H1 (cell line): ENCODE measurements around the gene GRIFIN. TPM values are rescaled to one million over a fixed set of nuclear protein-coding genes. Genes with fewer than 3 reads are reported as not detected.

Experiments
- CTCF ChIA-PET: fragments of 300-600 bp; sonication (Branson Sonifier 250); formaldehyde crosslinking; loops from one replicate; lab custom pipeline; 2021; ENCODE audit not compliant: partially characterized antibody; lab: Charles Lee
- POLR2A ChIA-PET: fragments of 300-600 bp; sonication (Branson Sonifier 250); formaldehyde crosslinking; loops from one replicate; lab custom pipeline; 2021; ENCODE audit warnings: inconsistent platforms; ENCODE audit not compliant: partially characterized antibody; lab: Charles Lee
- DNase-seq, 2 experiments: peaks; one replicate each; pipeline versions ENCODE4 v3.0.0 to v3.0.0-alpha.2; 2010 to 2022; ENCODE audit warnings: low spot score in 2 of 2, low read depth in 1 of 2, mixed read lengths in 1 of 2
- FAIRE-seq: peaks from 2 replicates; lab custom pipeline; 2011; peaks lifted over from hg19 to GRCh38; lab: Jason Lieb, UNC
- H2AFZ ChIP-seq: 2 replicates; pipeline ENCODE4 v1.8.1; 2012; ENCODE audit warnings: low read length, inconsistent platforms
- H2AK5ac ChIP-seq: 2 replicates; pipeline ENCODE4 v1.6.1; 2013; ENCODE audit warnings: low read depth, low read length
- H2BK120ac ChIP-seq: replicated peaks from 2 replicates; pipeline ENCODE3; 2013; ENCODE audit warnings: low read depth, low read length, inconsistent platforms
- H2BK12ac ChIP-seq: 2 replicates; pipeline ENCODE4 v1.6.1; 2013; ENCODE audit warnings: low read depth, low read length
- H2BK15ac ChIP-seq: 2 replicates; pipeline ENCODE4 v1.6.1; 2013; ENCODE audit warnings: low read length
- H2BK20ac ChIP-seq: 2 replicates; pipeline ENCODE4 v1.6.1; 2013; ENCODE audit warnings: low read length
- H2BK5ac ChIP-seq: 2 replicates; pipeline ENCODE4 v1.6.1; 2013; ENCODE audit warnings: low read depth, low read length
- H3K14ac ChIP-seq: 2 replicates; pipeline ENCODE4 v1.6.1; 2013; ENCODE audit warnings: inconsistent platforms; ENCODE audit not compliant: insufficient read length
- H3K18ac ChIP-seq: 2 replicates; pipeline ENCODE4 v1.6.1; 2013; ENCODE audit warnings: low read length; ENCODE audit errors: extremely low read depth
- H3K23ac ChIP-seq: 2 replicates; pipeline ENCODE4 v1.6.1; 2013; ENCODE audit warnings: inconsistent platforms; ENCODE audit not compliant: insufficient read length
- H3K23me2 ChIP-seq: 2 replicates; pipeline ENCODE4 v1.6.1; 2013; ENCODE audit warnings: low read depth, low read length
- H3K27ac ChIP-seq: 2 replicates; pipeline ENCODE4 v1.6.1; 2011; ENCODE audit warnings: low read depth, low read length, inconsistent platforms
- H3K27me3 ChIP-seq, 4 experiments: replicated peaks in 1 of 4; 1 replicate in 1 of 4; 2 replicates in 3 of 4; pipeline versions ENCODE4 v1.6.1 to v1.8.1; 2011 to 2013; ENCODE audit warnings: low read length in 3 of 4, mild to moderate bottlenecking in 3 of 4, inconsistent platforms in 2 of 4, mixed read lengths in 2 of 4, moderate library complexity in 1 of 4; ENCODE audit not compliant: control insufficient read depth in 3 of 4, insufficient read depth in 3 of 4; ENCODE audit errors: extremely low read depth in 1 of 4
- H3K36me3 ChIP-seq, 4 experiments: 2 replicates each; pipeline versions ENCODE4 v1.6.1 to v1.8.1; 2011 to 2013; ENCODE audit warnings: mild to moderate bottlenecking in 4 of 4, low read length in 3 of 4, moderate library complexity in 2 of 4, control low read depth in 1 of 4, inconsistent platforms in 1 of 4; ENCODE audit not compliant: insufficient read depth in 4 of 4, control insufficient read depth in 2 of 4
- H3K4ac ChIP-seq: replicated peaks from 2 replicates; pipeline ENCODE3; 2013; ENCODE audit warnings: low read length, low read depth, mixed read lengths, inconsistent platforms; ENCODE audit not compliant: insufficient read length
- H3K4me1 ChIP-seq, 4 experiments: replicated peaks in 1 of 4; 1 replicate in 1 of 4; 2 replicates in 3 of 4; pipeline versions ENCODE4 v1.6.1 to v1.8.1; 2011 to 2013; ENCODE audit warnings: low read length in 3 of 4, inconsistent platforms in 2 of 4, mixed read lengths in 1 of 4; ENCODE audit not compliant: insufficient read depth in 4 of 4, control insufficient read depth in 3 of 4
- H3K4me2 ChIP-seq, 2 experiments: 2 replicates each; pipeline versions ENCODE4 v1.6.1 to v1.8.1; 2011 to 2013; ENCODE audit warnings: low read depth in 2 of 2, low read length in 2 of 2, control low read depth in 1 of 2, inconsistent platforms in 1 of 2, mild to moderate bottlenecking in 1 of 2; ENCODE audit not compliant: insufficient read depth in 1 of 2
- H3K4me3 ChIP-seq, 4 experiments: fragments of 200-600, 300-600 bp in 1 of 4; sonication (generic), shearing (Covaris generic), sonication (Bioruptor Twin) in 1 of 4; 2 replicates each; pipeline versions ENCODE4 v1.5.1 to v1.8.1; 2011 to 2016; ENCODE audit warnings: low read length in 4 of 4, low read depth in 3 of 4, control low read depth in 2 of 4, inconsistent platforms in 2 of 4, mild to moderate bottlenecking in 2 of 4, mixed read lengths in 1 of 4, moderate library complexity in 1 of 4; ENCODE audit not compliant: insufficient read depth in 2 of 4; ENCODE audit errors: extremely low read depth in 1 of 4
- H3K56ac ChIP-seq: replicated peaks from 2 replicates; pipeline ENCODE3; 2013; ENCODE audit warnings: low read depth, mild to moderate bottlenecking, mixed read lengths, low read length, inconsistent platforms; ENCODE audit not compliant: insufficient read length
- H3K79me1 ChIP-seq: 2 replicates; pipeline ENCODE4 v1.6.1; 2013; ENCODE audit warnings: low read depth, low read length, control low read depth
- H3K79me2 ChIP-seq, 2 experiments: 2 replicates each; pipeline versions ENCODE4 v1.6.1 to v1.8.1; 2012 to 2013; ENCODE audit warnings: low read length in 2 of 2, mild to moderate bottlenecking in 2 of 2, inconsistent platforms in 1 of 2; ENCODE audit not compliant: insufficient read depth in 2 of 2, control insufficient read depth in 1 of 2
- H3K9ac ChIP-seq, 4 experiments: replicated peaks in 1 of 4; 1 replicate in 1 of 4; 2 replicates in 3 of 4; pipeline versions ENCODE4 v1.6.1 to v1.8.1; 2011 to 2013; ENCODE audit warnings: low read depth in 3 of 4, low read length in 3 of 4, control low read depth in 2 of 4, mild to moderate bottlenecking in 2 of 4, moderate library complexity in 2 of 4, inconsistent platforms in 1 of 4; ENCODE audit errors: extremely low read depth in 1 of 4
- H3K9me3 ChIP-seq, 2 experiments: 2 replicates each; pipeline versions ENCODE4 v1.6.1 to v1.8.1; 2012 to 2013; ENCODE audit warnings: mild to moderate bottlenecking in 2 of 2, moderate library complexity in 2 of 2, control low read depth in 1 of 2, inconsistent platforms in 1 of 2, low read depth in 1 of 2, low read length in 1 of 2, mixed read lengths in 1 of 2; ENCODE audit not compliant: insufficient read depth in 2 of 2
- H4K20me1 ChIP-seq, 2 experiments: replicated peaks in 1 of 2; 2 replicates each; pipeline versions ENCODE3 to v1.8.1; 2011 to 2013; ENCODE audit warnings: inconsistent platforms in 2 of 2, low read length in 2 of 2, mild to moderate bottlenecking in 1 of 2; ENCODE audit not compliant: insufficient read depth in 2 of 2, control insufficient read depth in 1 of 2
- H4K5ac ChIP-seq: 2 replicates; pipeline ENCODE4 v1.6.1; 2013; ENCODE audit warnings: low read length, low read depth, mixed read lengths, inconsistent platforms; ENCODE audit not compliant: insufficient read length
- H4K8ac ChIP-seq: 2 replicates; pipeline ENCODE4 v1.8.0; 2013; ENCODE audit warnings: mild to moderate bottlenecking, moderate library complexity, low read length, inconsistent platforms; ENCODE audit not compliant: insufficient read depth; ENCODE audit errors: extremely low read depth
- H4K91ac ChIP-seq: replicated peaks from 2 replicates; pipeline ENCODE3; 2013; ENCODE audit warnings: low read length, mixed read lengths, inconsistent platforms; ENCODE audit not compliant: insufficient read length
- RXRA ChIP-seq: IDR thresholded peaks from 2 replicates; pipeline ENCODE4 v1.6.1; 2011; ENCODE audit warnings: low read depth, mild to moderate bottlenecking, low read length, moderate library complexity; ENCODE audit not compliant: insufficient read depth
- ZNF274 ChIP-seq: IDR thresholded peaks from 2 replicates; pipeline ENCODE4 v1.7.0; 2012; ENCODE audit warnings: low read length, borderline replicate concordance; ENCODE audit errors: extremely low read depth
- WGBS, 2 experiments: shearing (Covaris generic) in 1 of 2; methylation state at CpG; one replicate each; pipeline versions ENCODE4 v1.1.6 to v1.1.7; 2013 to 2015; ENCODE audit warnings: low lambda C conversion rate in 2 of 2, mixed read lengths in 2 of 2, inconsistent platforms in 1 of 2, low coverage in 1 of 2, missing lambda C conversion rate in 1 of 2; ENCODE audit not compliant: insufficient replicate concordance in 2 of 2, insufficient coverage in 1 of 2, insufficient read length in 1 of 2; ENCODE audit errors: extremely low coverage in 1 of 2, missing lambda C conversion rate in 1 of 2; 5-methylcytosine and 5-hydroxymethylcytosine counted together
- polyA plus RNA-seq, 7 experiments: library from polyadenylated mRNA; depleted of rRNA in 3 of 7; stranded (reverse) in 5 of 7; unstranded in 2 of 7; fragments of >200 nt in 5 of 7; fragments of 200-250 nt in 2 of 7; gene quantifications; 1 replicate in 5 of 7; 2 replicates in 1 of 7; 4 replicates in 1 of 7; pipeline versions ENCODE4 v1.2.1 to v1.2.3, GENCODE V29; 2011 to 2013; ENCODE audit warnings: missing spikeins in 2 of 7, mixed read lengths in 2 of 7
- total RNA-seq: library from RNA; stranded (reverse); fragmentation: NEBNext Ultra II Directional; extraction: Animal tissue kit (Norgen Biotek cat#: 25700); gene quantifications from 2 replicates; pipeline ENCODE4 v1.2.1, GENCODE V29; 2021
- TF ChIP-seq, protein P1 (sequence below), 3 experiments: IDR thresholded peaks; 1 replicate in 2 of 3; 2 replicates in 1 of 3; pipeline versions ENCODE4 v1.5.1 to v1.6.1; 2011; ENCODE audit warnings: low read length in 3 of 3, mild to moderate bottlenecking in 3 of 3, inconsistent platforms in 2 of 3, low read depth in 1 of 3, moderate library complexity in 1 of 3; ENCODE audit not compliant: insufficient read depth in 1 of 3; ENCODE audit errors: control extremely low read depth in 1 of 3

GRIFIN gene
- total and polyA plus RNA-seq, 2 of the 8 experiments (the other 6 are each of a cell fraction or from before 2014, with no cell fraction given): not detected

DNA sequence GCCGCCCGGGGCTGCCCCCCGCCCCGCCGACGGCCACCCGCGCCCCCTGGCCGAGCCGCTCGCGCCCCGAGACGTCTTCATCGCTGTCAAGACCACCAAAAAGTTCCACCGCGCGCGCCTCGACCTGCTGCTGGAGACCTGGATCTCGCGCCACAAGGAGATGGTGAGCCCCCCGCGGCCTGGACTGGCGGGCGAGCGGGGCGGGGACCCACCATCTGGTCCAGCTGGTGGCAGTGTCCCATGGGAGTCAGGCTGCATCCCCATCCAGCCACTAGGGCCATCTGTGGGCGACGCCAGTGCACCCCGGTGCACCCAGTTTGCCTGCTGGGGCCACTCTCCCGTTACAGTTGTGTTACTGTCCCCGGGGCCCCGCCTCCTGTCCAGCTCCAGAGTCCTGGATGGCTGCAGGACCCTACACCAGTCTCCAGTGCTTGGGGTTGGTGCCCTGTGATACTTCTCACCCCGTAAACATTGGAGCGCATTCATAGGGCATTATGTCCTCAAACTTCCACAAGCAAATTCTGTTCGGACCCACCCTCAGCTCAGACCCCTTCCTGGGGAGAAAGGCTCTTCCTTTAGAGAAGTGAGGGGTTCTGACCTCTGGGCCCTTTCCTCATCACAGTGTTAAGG lies 44.0 kb upstream of the GRIFIN start:
- Histone ChIP-seq H3K4me2 (peak overlapping the region; percentile 85 to 88), H3K23ac (no peak overlapping the region), H4K20me1 (peaks cover 14 to 22% of the 10 kb centered on the region in 2 experiments), H2BK5ac (no peak overlapping the region), H3K79me1 (no peaks in the 10 kb centered on the region; the same call in 1 of the 2 replicates), H3K4me1 (peaks cover 3 to 62% (median 53%) of the 10 kb centered on the region in 4 experiments), H3K4me3 (peak overlapping the region; percentile 56 to 73 (median 65)), H3K18ac (no peak overlapping the region), H4K8ac (no peak overlapping the region), H4K5ac (no peak overlapping the region), H3K23me2 (peaks cover 21% of the 10 kb centered on the region), H3K36me3 (peaks cover 0 to 2% (median under 1%) of the 10 kb centered on the region in 4 experiments; a peak in 4 of 8 replicates), H4K91ac (no peak overlapping the region), H3K9ac (peak overlapping the region in 2 of 4 experiments; percentile 8 to 16; a peak in 1 of 7 replicates), H3K14ac (no peak overlapping the region), H3K27me3 (peaks cover 0 to 22% (median 12%) of the 10 kb centered on the region in 4 experiments; a peak in 6 of 7 replicates), H2BK20ac (0 out of 2 replicates have a peak overlapping the region, but pooled peaks have one; percentile 61), H2BK15ac (no peak overlapping the region), H2AFZ (no peak overlapping the region), H2BK120ac (no peak overlapping the region), H2BK12ac (no peak overlapping the region), H2AK5ac (no peak overlapping the region), H3K79me2 (peaks cover 0 to 20% of the 10 kb centered on the region in 2 experiments; a peak in 3 of 4 replicates), H3K27ac (no peak overlapping the region), H3K56ac (no peak overlapping the region), H3K4ac (no peak overlapping the region), H3K9me3 (no peaks in the 10 kb centered on the region)
- DNase-seq (no peak), FAIRE-seq (no peak)
- ChIA-PET POLR2A (interaction anchor here (0.5 to 1.4 kb wide), 4 partner anchors 19 to 91 kb away, joined by 3 to 5 read pairs (median 4); no protein-coding TSS in a partner anchor), CTCF (interaction anchor here (0.6 to 0.9 kb wide), 2 partner anchors 42 to 203 kb away, joined by 4 read pairs; no protein-coding TSS in a partner anchor)
- WGBS, 2 experiments: 10% methylated on average over 23 of the region's 37 CpGs; no CpG with 5 or more reads in 1 of the 2 experiments
- TF ChIP-seq ZNF274 (no peak), RXRA (no peak)
- TF ChIP-seq, protein P1, sequence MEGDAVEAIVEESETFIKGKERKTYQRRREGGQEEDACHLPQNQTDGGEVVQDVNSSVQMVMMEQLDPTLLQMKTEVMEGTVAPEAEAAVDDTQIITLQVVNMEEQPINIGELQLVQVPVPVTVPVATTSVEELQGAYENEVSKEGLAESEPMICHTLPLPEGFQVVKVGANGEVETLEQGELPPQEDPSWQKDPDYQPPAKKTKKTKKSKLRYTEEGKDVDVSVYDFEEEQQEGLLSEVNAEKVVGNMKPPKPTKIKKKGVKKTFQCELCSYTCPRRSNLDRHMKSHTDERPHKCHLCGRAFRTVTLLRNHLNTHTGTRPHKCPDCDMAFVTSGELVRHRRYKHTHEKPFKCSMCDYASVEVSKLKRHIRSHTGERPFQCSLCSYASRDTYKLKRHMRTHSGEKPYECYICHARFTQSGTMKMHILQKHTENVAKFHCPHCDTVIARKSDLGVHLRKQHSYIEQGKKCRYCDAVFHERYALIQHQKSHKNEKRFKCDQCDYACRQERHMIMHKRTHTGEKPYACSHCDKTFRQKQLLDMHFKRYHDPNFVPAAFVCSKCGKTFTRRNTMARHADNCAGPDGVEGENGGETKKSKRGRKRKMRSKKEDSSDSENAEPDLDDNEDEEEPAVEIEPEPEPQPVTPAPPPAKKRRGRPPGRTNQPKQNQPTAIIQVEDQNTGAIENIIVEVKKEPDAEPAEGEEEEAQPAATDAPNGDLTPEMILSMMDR (IDR thresholded peaks at IDR 0.05; ENCODE audit: control extremely low read depth in 1 of 3, insufficient read depth in 1 of 3, low read depth in 1 of 3, low read length in 3 of 3): peak in 1 of 3 experiments; percentile 4; a peak in 1 of 4 replicates
- TF ChIP-seq, all 59 proteins: peak for 1
